ENCODE data around the gene UAP1L1.
"Not testable (repeated sequence)": the region's sequence is repeated elsewhere in the genome, so short reads cannot be mapped to it uniquely, and the experiment has no call there.

UAP1L1 gene

GRCh38 chr9:137116728-137117127 lies 39.4 kb downstream of the UAP1L1 start:
- no peak for DNase-seq

- DNase-seq, result no peak
Observed at GRCh38 chr9:137117269-137117731, 40.0 kb downstream of the UAP1L1 start.

GRCh38 chr9:137118092-137118603 lies 40.8 kb downstream of the UAP1L1 start:
- DNase-seq, result not testable (repeated sequence)

- not testable (repeated sequence) for DNase-seq
Observed at GRCh38 chr9:137121927-137122795, 44.8 kb downstream of the UAP1L1 start.

GRCh38 chr9:137122796-137123467 lies 45.6 kb downstream of the UAP1L1 start:
- DNase-seq, result not testable (repeated sequence)

GRCh38 chr9:137123468-137123837 lies 46.1 kb downstream of the UAP1L1 start:
- DNase-seq, result no peak

- DNase-seq, result not testable (repeated sequence)
Observed at GRCh38 chr9:137123952-137124462, 46.7 kb downstream of the UAP1L1 start.

GRCh38 chr9:137126786-137127185 lies 49.5 kb downstream of the UAP1L1 start:
- DNase-seq, result no peak

- DNase-seq, result peak; percentile 18
Observed at GRCh38 chr9:137127301-137128157, 50.2 kb downstream of the UAP1L1 start.

- no peak for DNase-seq
Observed at GRCh38 chr9:137128158-137128861, 51.0 kb downstream of the UAP1L1 start.

- no peak for DNase-seq
Observed at GRCh38 chr9:137128862-137129455, 51.6 kb downstream of the UAP1L1 start.

- DNase-seq, result peak; percentile 83
Observed at GRCh38 chr9:137129456-137130175, 52.3 kb downstream of the UAP1L1 start.

GRCh38 chr9:137130176-137130755 lies 52.9 kb downstream of the UAP1L1 start:
- no peak for DNase-seq

All from effector CD4-positive, alpha-beta T cell (primary cell).